Fibroblast of villous mesenchyme (primary cell): Measurements from ENCODE around the gene OR2B2. TPM values are rescaled to one million over a fixed set of nuclear protein-coding genes. Genes with fewer than 3 reads are reported as not detected.

Source experiments
- DNase-seq: peaks from one replicate; pipeline ENCODE4 v3.0.0-alpha.2; 2010; ENCODE audit warnings: low read depth
- H3K4me3 ChIP-seq: 2 replicates; pipeline ENCODE4 v1.5.1; 2011; ENCODE audit warnings: low read depth, mild to moderate bottlenecking, low read length
- CTCF ChIP-seq: IDR thresholded peaks from 2 replicates; pipeline ENCODE4 v1.5.1; 2012; ENCODE audit warnings: low read depth, mild to moderate bottlenecking, low read length; ENCODE audit not compliant: insufficient read depth
- total RNA-seq: library from RNA; depleted of rRNA; stranded (reverse); fragments of >200 nt; gene quantifications from 2 replicates; pipeline ENCODE4 v1.2.3, GENCODE V29; 2012

OR2B2 gene
- total RNA-seq, 1 donor, result not detected

- DNase-seq, result no peak
- TF ChIP-seq CTCF, result no peak
- no peak overlapping the region for H3K4me3 ChIP-seq
These were observed 23.6 kb downstream of the OR2B2 start for GRCh38 chr6:27888566-27888965.

- no peak overlapping the region for H3K4me3 ChIP-seq
- TF ChIP-seq CTCF, result no peak
- no peak for DNase-seq
These were observed 26.1 kb downstream of the OR2B2 start for GRCh38 chr6:27886073-27886472.

- H3K4me3 ChIP-seq, result no peak overlapping the region
- TF ChIP-seq CTCF, result no peak
- no peak for DNase-seq
These were observed 29.1 kb downstream of the OR2B2 start for GRCh38 chr6:27883136-27883535.

GRCh38 chr6:27882624-27883023 lies 29.6 kb downstream of the OR2B2 start:
- no peak for DNase-seq
- TF ChIP-seq CTCF, result no peak
- H3K4me3 ChIP-seq, result no peak overlapping the region

GRCh38 chr6:27879837-27880236 lies 32.4 kb downstream of the OR2B2 start:
- TF ChIP-seq CTCF, result no peak
- H3K4me3 ChIP-seq, result no peak overlapping the region
- DNase-seq, result no peak

GRCh38 chr6:27874016-27874415 lies 38.2 kb downstream of the OR2B2 start:
- H3K4me3 ChIP-seq, result no peak overlapping the region
- no peak for TF ChIP-seq CTCF
- DNase-seq, result no peak
